ENCODE results near the gene SLC2A9. TPM values are rescaled to one million over a fixed set of nuclear protein-coding genes. Genes with fewer than 3 reads are reported as not detected.

SLC2A9 gene
- total RNA-seq, 2 experiments from 2014 or later = not detected

DNA sequence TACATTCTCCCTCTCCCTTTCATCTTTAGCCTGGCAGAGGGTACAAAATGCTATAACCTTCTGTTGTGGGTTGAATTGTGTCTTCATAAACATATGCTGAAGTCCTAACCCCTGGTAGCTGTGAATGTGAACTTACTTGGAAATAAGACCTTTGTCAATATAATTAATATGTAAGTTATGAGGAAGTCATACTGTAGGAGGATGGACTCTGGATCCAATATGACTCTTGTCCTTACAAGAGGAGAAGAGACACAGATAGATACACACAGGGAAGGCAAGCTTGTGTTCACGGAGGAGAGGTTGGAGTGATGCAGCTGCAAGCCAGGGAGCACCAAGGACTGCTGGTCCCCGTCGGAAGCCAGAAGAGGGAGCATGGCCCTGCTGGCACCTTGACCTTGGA lies 94.7 kb downstream of the SLC2A9 start:
- no peaks in the 10 kb centered on the region for H4K20me1 ChIP-seq (ENCODE audit: insufficient read depth, low read length)
- no peak for DNase-seq (ENCODE audit: low spot score)
- no peak overlapping the region for H3K27ac ChIP-seq (ENCODE audit: low read depth, low read length, poor library complexity, severe bottlenecking)
- no peaks in the 10 kb centered on the region for H3K9me3 ChIP-seq (ENCODE audit: low read length)
- TF ChIP-seq EZH2phosphoT487 (IDR thresholded peaks at IDR 0.05; ENCODE audit: borderline replicate concordance, low read depth, low read length) = no peak
- TF ChIP-seq, protein P1, sequence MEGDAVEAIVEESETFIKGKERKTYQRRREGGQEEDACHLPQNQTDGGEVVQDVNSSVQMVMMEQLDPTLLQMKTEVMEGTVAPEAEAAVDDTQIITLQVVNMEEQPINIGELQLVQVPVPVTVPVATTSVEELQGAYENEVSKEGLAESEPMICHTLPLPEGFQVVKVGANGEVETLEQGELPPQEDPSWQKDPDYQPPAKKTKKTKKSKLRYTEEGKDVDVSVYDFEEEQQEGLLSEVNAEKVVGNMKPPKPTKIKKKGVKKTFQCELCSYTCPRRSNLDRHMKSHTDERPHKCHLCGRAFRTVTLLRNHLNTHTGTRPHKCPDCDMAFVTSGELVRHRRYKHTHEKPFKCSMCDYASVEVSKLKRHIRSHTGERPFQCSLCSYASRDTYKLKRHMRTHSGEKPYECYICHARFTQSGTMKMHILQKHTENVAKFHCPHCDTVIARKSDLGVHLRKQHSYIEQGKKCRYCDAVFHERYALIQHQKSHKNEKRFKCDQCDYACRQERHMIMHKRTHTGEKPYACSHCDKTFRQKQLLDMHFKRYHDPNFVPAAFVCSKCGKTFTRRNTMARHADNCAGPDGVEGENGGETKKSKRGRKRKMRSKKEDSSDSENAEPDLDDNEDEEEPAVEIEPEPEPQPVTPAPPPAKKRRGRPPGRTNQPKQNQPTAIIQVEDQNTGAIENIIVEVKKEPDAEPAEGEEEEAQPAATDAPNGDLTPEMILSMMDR (conservative IDR thresholded peaks at IDR 0.05; ENCODE audit: low read length) = no peak
- H2AFZ ChIP-seq (ENCODE audit: low read length) = no peak overlapping the region
- H3K79me2 ChIP-seq (ENCODE audit: insufficient read depth, low read depth, low read length) = no peaks in the 10 kb centered on the region
- CTCF ChIA-PET (ENCODE audit: unreplicated experiment) = no interaction called here
- H3K4me1 ChIP-seq (ENCODE audit: insufficient read depth, low read length, poor library complexity, severe bottlenecking) = no peaks in the 10 kb centered on the region
- intact Hi-C loops (cut with micrococcal nuclease; ENCODE audit: unreplicated experiment) = no loop called here
- H3K4me3 ChIP-seq (ENCODE audit: low read depth, low read length, poor library complexity, severe bottlenecking) = no peak overlapping the region
- no peaks in the 10 kb centered on the region for H3K36me3 ChIP-seq (ENCODE audit: insufficient read depth, low read length)
- H3K4me2 ChIP-seq (ENCODE audit: low read length) = no peak overlapping the region
- POLR2A ChIA-PET = no interaction called here
- no TSS peak for BruUV-seq (replicated peaks)
- H3K9me2 ChIP-seq (ENCODE audit: insufficient read depth, low read length) = no peaks in the 10 kb centered on the region

DNA sequence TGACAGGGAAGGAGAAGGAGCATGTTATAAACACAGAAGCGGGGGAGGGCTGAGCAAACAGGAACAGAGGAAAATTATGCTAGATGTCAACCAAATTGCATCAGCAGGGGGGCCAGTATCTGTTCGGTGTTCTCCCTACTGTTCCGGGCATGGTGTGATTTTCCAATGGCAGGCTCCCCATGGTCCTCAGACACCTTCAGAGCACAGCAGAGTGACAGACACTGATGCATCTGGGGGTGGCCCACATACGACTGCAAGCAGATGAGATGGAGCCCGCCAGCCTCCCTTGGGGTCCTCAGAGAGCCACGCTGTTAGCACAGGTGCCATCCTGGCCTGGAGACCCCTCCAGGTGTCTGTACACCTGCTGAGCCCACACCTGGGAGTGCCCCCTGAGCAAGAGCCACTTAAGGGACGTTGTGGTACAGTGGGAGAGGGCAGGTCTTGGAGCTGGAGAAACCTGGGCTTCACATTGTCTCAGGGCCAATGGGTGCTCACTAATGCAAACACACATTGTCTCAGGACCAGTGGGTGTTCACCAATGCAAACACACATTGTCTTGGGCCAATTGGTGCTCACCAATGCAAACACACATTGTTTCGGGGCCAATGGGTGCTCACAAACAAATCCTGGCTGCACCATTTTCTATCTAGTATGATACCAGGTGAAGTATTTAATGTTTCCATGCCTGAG lies 95.4 kb downstream of the SLC2A9 start:
- TF ChIP-seq EZH2phosphoT487 (IDR thresholded peaks at IDR 0.05; ENCODE audit: borderline replicate concordance, low read depth, low read length) = no peak
- TF ChIP-seq, protein P1 (conservative IDR thresholded peaks at IDR 0.05; ENCODE audit: low read length) = no peak
- H4K20me1 ChIP-seq (ENCODE audit: insufficient read depth, low read length) = no peaks in the 10 kb centered on the region
- no peaks in the 10 kb centered on the region for H3K9me2 ChIP-seq (ENCODE audit: insufficient read depth, low read length)
- H3K4me2 ChIP-seq (ENCODE audit: low read length) = no peak overlapping the region
- no peak overlapping the region for H3K27ac ChIP-seq (ENCODE audit: low read depth, low read length, poor library complexity, severe bottlenecking)
- no peaks in the 10 kb centered on the region for H3K36me3 ChIP-seq (ENCODE audit: insufficient read depth, low read length)
- CTCF ChIA-PET (ENCODE audit: unreplicated experiment) = no interaction called here
- no peak overlapping the region for H2AFZ ChIP-seq (ENCODE audit: low read length)
- no peaks in the 10 kb centered on the region for H3K79me2 ChIP-seq (ENCODE audit: insufficient read depth, low read depth, low read length)
- no peak for DNase-seq (ENCODE audit: low spot score)
- POLR2A ChIA-PET = no interaction called here
- no peaks in the 10 kb centered on the region for H3K4me1 ChIP-seq (ENCODE audit: insufficient read depth, low read length, poor library complexity, severe bottlenecking)
- no peak overlapping the region for H3K4me3 ChIP-seq (ENCODE audit: low read depth, low read length, poor library complexity, severe bottlenecking)
- intact Hi-C loops (cut with micrococcal nuclease; ENCODE audit: unreplicated experiment) = no loop called here
- no peaks in the 10 kb centered on the region for H3K9me3 ChIP-seq (ENCODE audit: low read length)
- BruUV-seq (replicated peaks) = no TSS peak

DNA sequence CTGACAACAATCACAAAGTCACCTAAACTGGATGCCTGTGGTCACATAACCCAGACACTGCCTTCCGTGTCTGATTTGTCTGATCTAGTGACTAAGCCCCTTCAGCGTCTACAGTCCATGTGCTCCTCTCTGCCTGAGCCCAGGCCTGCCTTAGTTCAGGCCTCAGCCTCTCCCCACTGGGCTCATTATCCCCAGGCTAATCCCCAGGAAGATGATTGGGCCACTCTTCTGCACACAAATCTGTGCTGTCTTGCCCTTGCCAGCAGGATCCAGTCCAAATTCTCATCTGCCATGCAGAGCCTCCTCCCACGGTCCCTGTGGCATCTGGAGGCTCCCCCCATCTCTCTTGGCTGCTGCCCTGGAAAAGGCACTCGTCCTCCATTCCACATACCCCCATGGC lies 96.5 kb downstream of the SLC2A9 start:
- H3K27ac ChIP-seq (ENCODE audit: low read depth, low read length, poor library complexity, severe bottlenecking) = no peak overlapping the region
- H3K9me2 ChIP-seq (ENCODE audit: insufficient read depth, low read length) = no peaks in the 10 kb centered on the region
- CTCF ChIA-PET (ENCODE audit: unreplicated experiment) = no interaction called here
- no peaks in the 10 kb centered on the region for H3K36me3 ChIP-seq (ENCODE audit: insufficient read depth, low read length)
- H4K20me1 ChIP-seq (ENCODE audit: insufficient read depth, low read length) = no peaks in the 10 kb centered on the region
- no peaks in the 10 kb centered on the region for H3K79me2 ChIP-seq (ENCODE audit: insufficient read depth, low read depth, low read length)
- intact Hi-C loops (cut with micrococcal nuclease; ENCODE audit: unreplicated experiment) = no loop called here
- BruUV-seq (replicated peaks) = no TSS peak
- no peak overlapping the region for H3K4me2 ChIP-seq (ENCODE audit: low read length)
- POLR2A ChIA-PET = no interaction called here
- H3K9me3 ChIP-seq (ENCODE audit: low read length) = no peaks in the 10 kb centered on the region
- no peak overlapping the region for H2AFZ ChIP-seq (ENCODE audit: low read length)
- H3K4me3 ChIP-seq (ENCODE audit: low read depth, low read length, poor library complexity, severe bottlenecking) = no peak overlapping the region
- TF ChIP-seq, protein P1 (conservative IDR thresholded peaks at IDR 0.05; ENCODE audit: low read length) = no peak
- TF ChIP-seq EZH2phosphoT487 (IDR thresholded peaks at IDR 0.05; ENCODE audit: borderline replicate concordance, low read depth, low read length) = no peak
- no peak for DNase-seq (ENCODE audit: low spot score)
- no peaks in the 10 kb centered on the region for H3K4me1 ChIP-seq (ENCODE audit: insufficient read depth, low read length, poor library complexity, severe bottlenecking)

Data from OCI-LY7 (cell line).